SH-SY5Y (cell line): Measurements from ENCODE around the gene NYNRIN.

Experiments
- GATA2 ChIP-seq: IDR thresholded peaks from 2 replicates; pipeline ENCODE4 v1.6.1; 2011; ENCODE audit warnings: mild to moderate bottlenecking, low read depth, low read length
- GATA3 ChIP-seq: IDR thresholded peaks from 2 replicates; pipeline ENCODE4 v1.6.1; 2011; ENCODE audit warnings: low read depth, mild to moderate bottlenecking, low read length, moderate library complexity

The NYNRIN gene

GRCh38 chr14:24395609-24396582, 2.9 kb upstream of the NYNRIN start:
- TF ChIP-seq GATA2 (no peak), GATA3 (no peak)

GRCh38 chr14:24397639-24398292, 1.0 kb upstream of the NYNRIN start:
- no peak for TF ChIP-seq GATA2
- no peak for TF ChIP-seq GATA3

GRCh38 chr14:24398293-24398652, 530 bp upstream of the NYNRIN start:
- TF ChIP-seq GATA3 (no peak), GATA2 (no peak)

- TF ChIP-seq GATA2 (no peak), GATA3 (no peak)
Measured at GRCh38 chr14:24399447-24399822, 632 bp downstream of the NYNRIN start.

- TF ChIP-seq GATA2, result no peak
- no peak for TF ChIP-seq GATA3
Measured at GRCh38 chr14:24399999-24400718, 1.4 kb downstream of the NYNRIN start.

GRCh38 chr14:24401810-24402702, 3.3 kb downstream of the NYNRIN start:
- TF ChIP-seq GATA2, result no peak

GRCh38 chr14:24403294-24403998, 4.6 kb downstream of the NYNRIN start:
- TF ChIP-seq GATA3 (no peak), GATA2 (no peak)

- TF ChIP-seq GATA2 (no peak), GATA3 (no peak)
Measured at GRCh38 chr14:24404814-24405213, 6.0 kb downstream of the NYNRIN start.

GRCh38 chr14:24406416-24406815, 7.6 kb downstream of the NYNRIN start:
- TF ChIP-seq GATA2 (no peak), GATA3 (no peak)

GRCh38 chr14:24407608-24408325, 9.0 kb downstream of the NYNRIN start:
- TF ChIP-seq GATA3, result no peak
- no peak for TF ChIP-seq GATA2

GRCh38 chr14:24408764-24409163, 10.0 kb downstream of the NYNRIN start:
- no peak for TF ChIP-seq GATA3
- no peak for TF ChIP-seq GATA2

- TF ChIP-seq GATA2 (no peak), GATA3 (no peak)
Measured at GRCh38 chr14:24409192-24409591, 10.4 kb downstream of the NYNRIN start.
